GM12864 (cell line): Measurements from ENCODE around the gene BICC1.

Experiments
- DNase-seq: peaks from one replicate; pipeline ENCODE4 v3.0.0-alpha.2; 2011; ENCODE audit warnings: low read depth
- H3K4me3 ChIP-seq: 2 replicates; pipeline ENCODE4 v1.5.1; 2011; ENCODE audit warnings: mild to moderate bottlenecking, low read depth, low read length, control low read depth
- TF ChIP-seq, protein P1 (sequence below): IDR thresholded peaks from 2 replicates; pipeline ENCODE4 v1.5.1; 2011; ENCODE audit warnings: low read depth, mild to moderate bottlenecking, moderate library complexity, low read length, control low read depth, inconsistent platforms; ENCODE audit errors: missing control alignments

BICC1 gene

DNA sequence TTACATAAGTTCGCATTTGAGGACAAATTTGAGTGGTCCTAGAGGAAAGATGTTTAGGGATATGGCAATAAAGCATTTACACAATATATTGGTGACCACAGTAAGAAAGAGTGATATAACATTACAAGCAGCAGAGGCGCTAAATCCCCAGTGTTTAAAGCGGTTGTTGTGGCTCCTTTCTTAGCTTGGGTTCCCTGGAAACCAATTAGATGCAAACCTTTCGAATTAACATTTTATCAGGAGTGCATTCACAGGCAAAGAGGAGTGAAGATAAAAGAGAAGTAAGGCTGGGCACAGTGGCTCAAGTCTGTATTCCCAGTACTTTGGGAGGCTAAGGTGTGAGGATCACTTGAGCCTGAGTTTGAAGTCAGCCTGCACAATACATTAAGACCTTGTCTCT, 331.1 kb downstream of the BICC1 start:
- DNase-seq = no peak
- TF ChIP-seq, protein P1, sequence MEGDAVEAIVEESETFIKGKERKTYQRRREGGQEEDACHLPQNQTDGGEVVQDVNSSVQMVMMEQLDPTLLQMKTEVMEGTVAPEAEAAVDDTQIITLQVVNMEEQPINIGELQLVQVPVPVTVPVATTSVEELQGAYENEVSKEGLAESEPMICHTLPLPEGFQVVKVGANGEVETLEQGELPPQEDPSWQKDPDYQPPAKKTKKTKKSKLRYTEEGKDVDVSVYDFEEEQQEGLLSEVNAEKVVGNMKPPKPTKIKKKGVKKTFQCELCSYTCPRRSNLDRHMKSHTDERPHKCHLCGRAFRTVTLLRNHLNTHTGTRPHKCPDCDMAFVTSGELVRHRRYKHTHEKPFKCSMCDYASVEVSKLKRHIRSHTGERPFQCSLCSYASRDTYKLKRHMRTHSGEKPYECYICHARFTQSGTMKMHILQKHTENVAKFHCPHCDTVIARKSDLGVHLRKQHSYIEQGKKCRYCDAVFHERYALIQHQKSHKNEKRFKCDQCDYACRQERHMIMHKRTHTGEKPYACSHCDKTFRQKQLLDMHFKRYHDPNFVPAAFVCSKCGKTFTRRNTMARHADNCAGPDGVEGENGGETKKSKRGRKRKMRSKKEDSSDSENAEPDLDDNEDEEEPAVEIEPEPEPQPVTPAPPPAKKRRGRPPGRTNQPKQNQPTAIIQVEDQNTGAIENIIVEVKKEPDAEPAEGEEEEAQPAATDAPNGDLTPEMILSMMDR = no peak
- H3K4me3 ChIP-seq = no peak overlapping the region

DNA sequence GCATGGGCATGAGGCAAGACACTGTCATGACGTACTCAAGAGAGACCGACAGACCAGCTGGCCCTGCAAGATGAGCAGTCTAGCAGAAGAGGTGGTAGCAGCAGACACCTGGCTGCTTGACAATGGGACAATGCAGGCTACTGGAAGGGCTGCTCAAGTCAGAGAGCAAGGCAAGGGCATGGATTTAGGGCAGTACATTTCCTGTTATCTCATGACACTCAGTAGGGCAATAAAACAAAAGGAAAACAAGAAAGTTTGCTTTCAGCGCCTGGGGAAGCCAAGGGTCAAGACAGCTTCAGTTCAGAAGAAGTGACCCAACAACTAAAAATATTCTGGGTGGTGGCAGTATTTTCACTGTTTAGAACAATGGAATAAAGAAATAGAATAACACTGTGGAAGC, 332.0 kb downstream of the BICC1 start:
- no peak for DNase-seq
- H3K4me3 ChIP-seq = no peak overlapping the region
- TF ChIP-seq, protein P1 = no peak

DNA sequence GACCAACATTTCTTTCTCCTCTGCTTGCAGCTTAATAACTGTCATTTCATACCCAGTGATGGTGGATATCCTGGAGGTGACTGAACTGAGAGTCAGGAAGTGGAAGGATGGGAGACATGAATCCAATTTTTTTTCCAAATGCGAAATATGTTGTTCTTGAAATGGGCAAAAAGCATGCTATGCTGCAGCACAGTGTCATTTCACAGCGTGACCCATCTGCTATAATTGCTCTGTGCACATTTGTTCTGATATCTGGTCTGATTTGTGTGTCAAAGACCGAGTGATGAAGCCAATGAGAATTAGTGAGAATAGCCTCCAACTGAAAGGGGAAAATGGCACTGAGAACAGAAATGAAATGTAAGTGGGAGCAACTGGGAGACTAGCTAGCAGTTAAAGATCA, 334.2 kb downstream of the BICC1 start:
- DNase-seq = no peak
- TF ChIP-seq, protein P1 = no peak

DNA sequence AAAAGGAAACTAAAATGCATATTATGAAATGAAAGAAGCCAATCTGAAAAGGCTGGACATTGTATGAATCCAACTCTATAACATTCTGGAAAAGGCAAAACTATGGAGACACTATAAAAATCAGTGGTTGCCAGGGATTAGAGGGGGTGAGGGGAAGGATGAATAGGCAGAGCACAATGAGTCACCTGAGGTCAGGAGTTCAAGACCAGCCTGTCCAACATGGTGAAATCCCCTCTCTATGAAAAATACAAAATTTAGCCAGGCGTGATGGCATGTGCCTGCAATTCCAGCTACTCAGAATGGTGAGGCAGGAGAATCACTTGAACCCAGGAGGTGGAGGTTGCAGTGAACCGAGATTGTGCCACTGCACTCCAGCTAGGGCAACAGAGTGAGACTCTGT, 338.9 kb downstream of the BICC1 start:
- no peak for DNase-seq
- TF ChIP-seq, protein P1 = no peak
- no peak overlapping the region for H3K4me3 ChIP-seq

More for the DNA sequence above, 334.2 kb downstream of the BICC1 start:
- H3K4me3 ChIP-seq = no peak overlapping the region

DNA sequence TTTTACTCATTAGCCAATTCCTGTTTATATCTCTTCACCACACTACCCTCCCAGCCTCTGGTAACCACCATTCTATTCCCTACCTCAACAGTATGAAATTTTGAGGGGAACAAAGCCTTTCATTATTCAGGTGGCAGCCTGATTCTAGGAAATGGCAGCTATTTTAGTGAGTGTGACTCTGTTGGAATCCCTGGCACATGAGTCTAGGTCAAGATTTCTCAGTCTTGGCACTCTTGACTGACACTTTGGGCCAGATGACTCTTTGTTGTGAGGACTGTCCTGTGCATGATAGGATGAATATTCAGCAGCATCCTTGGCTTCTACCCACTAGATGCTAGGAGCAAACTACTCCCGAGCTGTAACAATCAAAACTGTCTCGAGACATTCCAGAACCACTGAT, 341.0 kb downstream of the BICC1 start:
- TF ChIP-seq, protein P1 = no peak
- H3K4me3 ChIP-seq = no peak overlapping the region
- no peak for DNase-seq

DNA sequence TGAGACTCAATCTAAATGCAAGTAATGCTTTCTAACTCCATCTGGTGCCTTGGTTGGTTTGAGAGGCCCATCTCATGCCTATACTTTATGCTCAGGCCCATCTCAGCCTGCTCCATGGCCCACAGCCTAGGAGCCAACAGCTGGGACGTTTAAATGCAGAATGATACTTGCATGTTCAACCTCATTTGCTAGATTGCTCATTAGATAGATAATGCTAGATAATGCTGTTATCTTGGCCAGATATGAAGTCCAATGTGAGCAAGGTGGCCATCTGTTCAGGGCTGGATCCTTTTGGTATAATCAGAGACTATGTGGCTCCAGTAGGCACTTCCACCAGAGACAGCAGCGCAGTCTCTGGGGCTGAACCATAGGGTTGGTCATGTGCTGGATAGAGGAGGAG, 342.1 kb downstream of the BICC1 start:
- H3K4me3 ChIP-seq = no peak overlapping the region
- TF ChIP-seq, protein P1 = no peak
- no peak for DNase-seq

DNA sequence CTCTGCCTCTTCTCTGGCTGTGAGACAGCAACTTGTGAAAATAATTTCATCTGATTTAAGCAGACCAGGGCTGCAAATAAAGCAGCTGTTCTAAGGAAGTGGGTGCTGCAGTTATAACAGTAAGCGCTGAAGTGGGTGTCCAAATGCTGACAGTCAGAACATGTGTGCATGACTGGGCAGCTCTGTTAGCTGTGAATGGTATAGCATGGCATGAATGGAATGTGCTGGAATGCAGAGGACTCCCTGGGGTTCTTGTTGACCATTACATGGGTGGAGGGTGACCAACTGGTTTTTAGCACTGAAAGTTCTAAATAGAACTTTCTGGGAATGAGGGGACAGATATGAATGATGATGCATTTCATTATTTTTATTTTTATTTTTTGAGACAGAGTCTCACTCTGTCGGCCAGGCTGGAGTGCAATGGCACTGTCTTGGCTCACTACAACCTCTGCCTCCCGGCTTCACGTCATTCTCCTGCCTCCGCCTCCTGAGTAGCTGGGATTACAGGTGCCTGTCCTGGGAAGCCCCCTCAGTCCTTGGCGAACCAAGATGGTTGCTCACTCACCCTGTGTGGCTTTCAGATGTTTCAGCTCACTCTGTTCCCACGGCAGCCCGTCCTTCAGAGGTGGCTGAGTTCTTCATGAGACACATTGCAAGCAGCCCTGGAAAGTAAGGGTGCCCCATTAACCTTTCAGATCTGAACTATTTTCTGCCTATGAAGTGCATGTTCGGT, 344.0 kb downstream of the BICC1 start:
- DNase-seq = no peak
- H3K4me3 ChIP-seq = no peak overlapping the region
- TF ChIP-seq, protein P1 = no peak
